OCI-LY1 (cell line): ENCODE measurements around the gene PEX5L.
"Not testable (repeated sequence)": the region's sequence is repeated elsewhere in the genome, so short reads cannot be mapped to it uniquely, and the experiment has no call there.

Experiments used
- H2AFZ ChIP-seq: fragments of 200-600 bp; sonication (generic), shearing (Covaris generic); 2 replicates; pipeline ENCODE4 v1.6.0; 2014; ENCODE audit warnings: antibody characterized with exemption, mild to moderate bottlenecking, low read length
- H3F3A ChIP-seq: fragments of 200-600 bp; sonication (generic), shearing (Covaris generic); 2 replicates; pipeline ENCODE4 v1.6.0; 2014; ENCODE audit warnings: mild to moderate bottlenecking, antibody characterized with exemption, low read length, moderate library complexity; ENCODE audit not compliant: insufficient read depth
- H3K27ac ChIP-seq: fragments of 200-600 bp; sonication (generic); 2 replicates; pipeline ENCODE4 v1.5.1; 2014; ENCODE audit warnings: low read length, mixed run types, mild to moderate bottlenecking, low read depth; ENCODE audit not compliant: poor library complexity, severe bottlenecking
- H3K27me3 ChIP-seq: fragments of 200-600 bp; sonication (generic); 2 replicates; pipeline ENCODE4 v1.6.0; 2014; ENCODE audit warnings: antibody characterized with exemption, mild to moderate bottlenecking, low read length, moderate library complexity; ENCODE audit not compliant: insufficient read depth
- H3K36me3 ChIP-seq: fragments of 200-600 bp; sonication (generic); 2 replicates; pipeline ENCODE4 v1.6.1; 2014; ENCODE audit warnings: mild to moderate bottlenecking, antibody characterized with exemption, low read length, moderate library complexity, mixed read lengths; ENCODE audit not compliant: insufficient read depth
- H3K4me1 ChIP-seq: fragments of 200-600 bp; sonication (generic); 2 replicates; pipeline ENCODE4 v1.5.1; 2014; ENCODE audit warnings: mild to moderate bottlenecking, low read length, moderate library complexity; ENCODE audit not compliant: insufficient read depth, severe bottlenecking
- H3K4me2 ChIP-seq: fragments of 200-600 bp; sonication (generic), shearing (Covaris generic); 2 replicates; pipeline ENCODE4 v1.6.1; 2014; ENCODE audit warnings: low read length
- H3K4me3 ChIP-seq: fragments of 200-600 bp; sonication (generic); 2 replicates; pipeline ENCODE4 v1.5.1; 2014; ENCODE audit warnings: low read length, low read depth, mild to moderate bottlenecking, mixed read lengths; ENCODE audit not compliant: poor library complexity, severe bottlenecking
- H3K79me2 ChIP-seq: fragments of 200-600 bp; shearing (Covaris generic); 2 replicates; pipeline ENCODE4 v1.6.1; 2016; ENCODE audit warnings: mixed run types, low read length, mixed read lengths; ENCODE audit not compliant: insufficient read depth
- H3K9ac ChIP-seq: fragments of 200-600 bp; sonication (generic), shearing (Covaris generic); 2 replicates; pipeline ENCODE4 v1.6.1; 2014; ENCODE audit warnings: mild to moderate bottlenecking, low read length, mixed read lengths
- H3K9me2 ChIP-seq: fragments of 200-600 bp; sonication (generic), shearing (Covaris generic); 2 replicates; pipeline ENCODE4 v1.6.1; 2014; ENCODE audit warnings: low read depth, mild to moderate bottlenecking, low read length, mixed read lengths
- H3K9me3 ChIP-seq: fragments of 200-600 bp; shearing (Covaris generic); 2 replicates; pipeline ENCODE4 v1.6.1; 2014; ENCODE audit warnings: low read length, mixed read lengths
- H4K20me1 ChIP-seq: fragments of 200-600 bp; sonication (generic), shearing (Covaris generic); 2 replicates; pipeline ENCODE4 v1.6.0; 2016; ENCODE audit warnings: mild to moderate bottlenecking, low read length; ENCODE audit not compliant: insufficient read depth
- EZH2 ChIP-seq: fragments of 200-600 bp; sonication (generic), shearing (Covaris generic); IDR thresholded peaks from 2 replicates; pipeline ENCODE4 v1.8.0; 2017; ENCODE audit warnings: borderline replicate concordance, mixed run types, mild to moderate bottlenecking, antibody characterized with exemption, low read length, moderate library complexity, mixed read lengths
- TF ChIP-seq, protein P1 (sequence below): fragments of 200-600 bp; sonication (generic), shearing (Covaris generic); IDR thresholded peaks from 2 replicates; pipeline ENCODE4 v1.5.1; 2017; ENCODE audit warnings: mild to moderate bottlenecking, antibody characterized with exemption, low read length, moderate library complexity, mixed read lengths

PEX5L gene

DNA sequence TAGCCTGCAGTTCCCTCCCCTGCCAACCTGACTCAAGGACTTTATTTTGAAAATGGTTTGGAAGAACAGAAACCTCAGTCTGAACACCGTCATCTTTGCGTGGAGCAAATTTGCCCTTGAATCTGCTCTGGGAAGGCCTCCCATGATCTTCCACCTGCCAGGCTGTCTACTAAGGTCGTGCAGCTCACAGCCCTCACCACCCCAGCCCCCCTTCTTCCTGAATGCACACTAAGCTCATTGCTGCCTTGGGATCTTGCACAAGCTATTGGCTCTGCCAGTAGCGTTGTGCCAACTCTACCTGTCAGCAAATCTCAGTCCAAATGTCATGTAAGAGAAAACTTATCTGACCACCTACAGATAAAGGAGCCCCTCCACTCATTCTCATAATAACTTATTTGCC, 242.4 kb downstream of the PEX5L start:
- Histone ChIP-seq H3K79me2 (no peaks in the 10 kb centered on the region), H3K4me3 (no peak overlapping the region), H2AFZ (no peak overlapping the region), H3K9me3 (no peaks in the 10 kb centered on the region), H3K27me3 (no peaks in the 10 kb centered on the region), H4K20me1 (no peaks in the 10 kb centered on the region), H3K27ac (no peak overlapping the region), H3K36me3 (no peaks in the 10 kb centered on the region), H3K9me2 (no peaks in the 10 kb centered on the region), H3K4me2 (no peak overlapping the region), H3F3A (no peaks in the 10 kb centered on the region), H3K4me1 (peaks cover 14% of the 10 kb centered on the region), H3K9ac (no peak overlapping the region)
- no peak for TF ChIP-seq EZH2
- TF ChIP-seq, protein P1, sequence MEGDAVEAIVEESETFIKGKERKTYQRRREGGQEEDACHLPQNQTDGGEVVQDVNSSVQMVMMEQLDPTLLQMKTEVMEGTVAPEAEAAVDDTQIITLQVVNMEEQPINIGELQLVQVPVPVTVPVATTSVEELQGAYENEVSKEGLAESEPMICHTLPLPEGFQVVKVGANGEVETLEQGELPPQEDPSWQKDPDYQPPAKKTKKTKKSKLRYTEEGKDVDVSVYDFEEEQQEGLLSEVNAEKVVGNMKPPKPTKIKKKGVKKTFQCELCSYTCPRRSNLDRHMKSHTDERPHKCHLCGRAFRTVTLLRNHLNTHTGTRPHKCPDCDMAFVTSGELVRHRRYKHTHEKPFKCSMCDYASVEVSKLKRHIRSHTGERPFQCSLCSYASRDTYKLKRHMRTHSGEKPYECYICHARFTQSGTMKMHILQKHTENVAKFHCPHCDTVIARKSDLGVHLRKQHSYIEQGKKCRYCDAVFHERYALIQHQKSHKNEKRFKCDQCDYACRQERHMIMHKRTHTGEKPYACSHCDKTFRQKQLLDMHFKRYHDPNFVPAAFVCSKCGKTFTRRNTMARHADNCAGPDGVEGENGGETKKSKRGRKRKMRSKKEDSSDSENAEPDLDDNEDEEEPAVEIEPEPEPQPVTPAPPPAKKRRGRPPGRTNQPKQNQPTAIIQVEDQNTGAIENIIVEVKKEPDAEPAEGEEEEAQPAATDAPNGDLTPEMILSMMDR = no peak

DNA sequence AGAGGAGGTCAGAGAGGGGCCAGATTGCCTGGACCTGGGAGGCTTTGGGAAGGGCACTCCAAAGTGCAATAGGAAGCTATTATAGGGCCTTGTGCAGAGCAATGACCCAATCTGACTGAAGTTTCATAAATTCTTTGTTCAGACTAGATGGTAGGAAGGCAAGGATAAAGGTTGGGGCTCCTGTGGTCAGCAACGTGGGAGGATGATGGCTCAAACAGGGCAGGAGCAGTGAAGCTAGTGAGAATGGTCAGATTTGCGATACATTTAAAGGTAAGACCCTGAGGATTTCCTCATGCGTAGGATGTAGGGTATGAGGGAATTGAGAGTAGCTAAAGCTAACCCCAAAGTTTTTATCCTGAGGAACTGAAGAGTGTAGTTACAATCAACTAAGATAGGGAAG, 244.9 kb downstream of the PEX5L start:
- Histone ChIP-seq H3K9me2 (no peaks in the 10 kb centered on the region), H3K36me3 (peaks cover 6% of the 10 kb centered on the region; the same call in 1 of the 2 replicates), H3K4me1 (peaks cover 14% of the 10 kb centered on the region), H2AFZ (no peak overlapping the region), H3F3A (no peaks in the 10 kb centered on the region), H3K27ac (no peak overlapping the region), H3K4me2 (no peak overlapping the region), H3K79me2 (no peaks in the 10 kb centered on the region), H4K20me1 (no peaks in the 10 kb centered on the region), H3K4me3 (no peak overlapping the region), H3K9ac (no peak overlapping the region), H3K27me3 (no peaks in the 10 kb centered on the region), H3K9me3 (no peaks in the 10 kb centered on the region)
- TF ChIP-seq, protein P1 = no peak
- no peak for TF ChIP-seq EZH2

DNA sequence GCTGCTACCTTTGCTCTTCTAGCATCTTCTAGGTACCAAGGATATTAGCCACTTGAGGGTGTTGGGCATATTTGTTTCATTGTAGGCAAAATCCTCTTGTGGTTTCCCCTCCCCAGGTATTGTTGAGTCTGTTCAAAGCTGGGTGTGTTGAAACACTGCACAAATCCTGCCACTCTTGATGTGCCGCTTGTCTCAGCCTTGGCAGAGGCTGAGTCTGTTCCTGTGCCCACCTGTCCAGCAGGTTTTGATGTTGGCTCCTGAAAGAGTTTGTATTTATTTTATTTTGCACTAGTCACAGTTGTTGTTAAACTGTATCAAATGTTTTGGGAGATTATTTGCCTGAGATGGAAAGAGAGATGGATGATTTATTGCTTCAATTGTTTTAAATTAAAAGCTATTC, 247.7 kb downstream of the PEX5L start:
- H3K4me1 ChIP-seq = no peaks in the 10 kb centered on the region
- no peak for TF ChIP-seq EZH2
- TF ChIP-seq, protein P1 = no peak
- no peaks in the 10 kb centered on the region for H4K20me1 ChIP-seq
- H3K79me2 ChIP-seq = no peaks in the 10 kb centered on the region
- H3K4me3 ChIP-seq = no peak overlapping the region
- peaks cover 27% of the 10 kb centered on the region for H3K36me3 ChIP-seq
- no peak overlapping the region for H3K4me2 ChIP-seq
- H3K9me2 ChIP-seq = no peaks in the 10 kb centered on the region
- no peak overlapping the region for H3K9ac ChIP-seq
- no peaks in the 10 kb centered on the region for H3K27me3 ChIP-seq
- no peaks in the 10 kb centered on the region for H3K9me3 ChIP-seq
- H3K27ac ChIP-seq = no peak overlapping the region
- no peak overlapping the region for H2AFZ ChIP-seq
- H3F3A ChIP-seq = no peaks in the 10 kb centered on the region

DNA sequence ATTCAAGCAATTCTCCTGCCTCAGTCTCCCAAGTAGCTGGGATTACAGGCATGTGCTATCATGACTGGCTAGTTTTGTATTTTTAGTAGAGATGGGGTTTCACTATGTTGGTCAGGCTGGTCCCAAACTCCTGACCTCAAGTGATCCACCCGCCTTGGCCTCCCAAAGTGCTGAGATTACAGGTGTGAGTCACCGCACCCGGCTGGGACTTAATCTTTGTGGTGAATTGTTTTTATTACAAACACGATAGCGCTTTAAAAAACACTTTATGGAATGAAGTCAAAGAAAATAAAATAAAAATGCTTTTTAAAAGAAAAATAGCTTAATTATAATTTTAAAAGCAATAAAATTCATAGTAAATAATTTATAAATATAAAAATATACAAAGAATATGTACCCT, 253.9 kb downstream of the PEX5L start:
- not testable (repeated sequence) for H3K9me3 ChIP-seq, H3K27me3 ChIP-seq, H3K4me2 ChIP-seq, H3K4me1 ChIP-seq, H3K79me2 ChIP-seq, H2AFZ ChIP-seq, H3K27ac ChIP-seq, H3K9me2 ChIP-seq, H3F3A ChIP-seq, H3K9ac ChIP-seq, H4K20me1 ChIP-seq, H3K4me3 ChIP-seq
- H3K36me3 ChIP-seq = peaks cover 78% of the 10 kb centered on the region
